IMR-90 (cell line): ENCODE data around the gene GPR15LG.
A peak's percentile ranks its signal among the peaks of the same experiment; 100 is the strongest.

Source experiments
- BHLHE40 ChIP-seq: fragments of 150-350 bp; IDR thresholded peaks from 2 replicates; pipeline ENCODE4 v1.6.1; 2016; ENCODE audit warnings: mild to moderate bottlenecking, low read depth, low read length
- CEBPB ChIP-seq: IDR thresholded peaks from 2 replicates; pipeline ENCODE4 v1.6.1; 2012; ENCODE audit warnings: low read depth, low read length, improper control_type of control experiment
- CTCF ChIP-seq: conservative IDR thresholded peaks from 2 replicates; pipeline ENCODE4 v1.5.1; 2012; ENCODE audit warnings: mild to moderate bottlenecking, low read depth, low read length, improper control_type of control experiment
- ELK1 ChIP-seq: fragments of 150-350 bp; IDR thresholded peaks from 2 replicates; pipeline ENCODE4 v1.6.1; 2016; ENCODE audit warnings: low read depth, mild to moderate bottlenecking, low read length, moderate library complexity, borderline replicate concordance
- FOS ChIP-seq: fragments of 150-350 bp; IDR thresholded peaks from 2 replicates; pipeline ENCODE4 v1.6.1; 2016; ENCODE audit warnings: low read depth, low read length
- MAFK ChIP-seq: IDR thresholded peaks from 2 replicates; pipeline ENCODE4 v1.6.1; 2012; ENCODE audit warnings: low read depth, low read length, improper control_type of control experiment
- MAZ ChIP-seq: IDR thresholded peaks from 2 replicates; pipeline ENCODE4 v1.6.1; 2012; ENCODE audit warnings: low read depth, mild to moderate bottlenecking, low read length, improper control_type of control experiment, moderate library complexity, borderline replicate concordance
- POLR2A ChIP-seq: IDR thresholded peaks from 2 replicates; pipeline ENCODE4 v1.6.1; 2012; ENCODE audit warnings: mild to moderate bottlenecking, low read depth, low read length
- RAD21 ChIP-seq: IDR thresholded peaks from 2 replicates; pipeline ENCODE4 v1.6.1; 2012; ENCODE audit warnings: low read length, improper control_type of control experiment
- RCOR1 ChIP-seq: IDR thresholded peaks from 2 replicates; pipeline ENCODE4 v1.6.1; 2012; ENCODE audit warnings: mild to moderate bottlenecking, low read length, improper control_type of control experiment; ENCODE audit not compliant: insufficient replicate concordance

- TF ChIP-seq POLR2A: no peak
- TF ChIP-seq RAD21: no peak
- peak; percentile 11; the same call in 1 of the 2 replicates for TF ChIP-seq CTCF
- TF ChIP-seq BHLHE40: no peak
- TF ChIP-seq FOS: no peak
- TF ChIP-seq MAZ: no peak
- TF ChIP-seq MAFK: no peak
- TF ChIP-seq CEBPB: no peak
- no peak for TF ChIP-seq RCOR1
- no peak for TF ChIP-seq ELK1
Observed at GRCh38 chr10:84204122-84204521, 30.5 kb downstream of the GPR15LG start.
